Mesodermal cell (in vitro differentiated cells): ENCODE results near the gene GIT1.

ENCODE experiments used
- H3K27ac ChIP-seq: 2 replicates; pipeline ENCODE4 v1.7.0; 2013; ENCODE audit warnings: mild to moderate bottlenecking, low read depth, low read length, moderate library complexity; ENCODE audit not compliant: severe bottlenecking
- H3K36me3 ChIP-seq: 2 replicates; pipeline ENCODE4 v1.7.1; 2013; ENCODE audit warnings: mild to moderate bottlenecking, low read length, moderate library complexity; ENCODE audit not compliant: control insufficient read depth, insufficient read depth
- H3K4me1 ChIP-seq: one replicate; pipeline ENCODE4 v1.7.1; 2013; ENCODE audit warnings: mild to moderate bottlenecking, low read length; ENCODE audit not compliant: insufficient read depth, control insufficient read depth, poor library complexity, severe bottlenecking
- H3K4me3 ChIP-seq: 2 replicates; pipeline ENCODE4 v1.7.0; 2013; ENCODE audit warnings: low read length, control low read depth, mild to moderate bottlenecking; ENCODE audit not compliant: insufficient read depth, poor library complexity, severe bottlenecking; ENCODE audit errors: extremely low read depth
- H3K9me3 ChIP-seq: 2 replicates; pipeline ENCODE4 v1.7.1; 2013; ENCODE audit warnings: mild to moderate bottlenecking, low read length, moderate library complexity; ENCODE audit not compliant: control insufficient read depth
- WGBS, 2 experiments: methylation state at CpG; one replicate each; pipeline ENCODE4 v1.1.5; 2013; ENCODE audit warnings: missing lambda C conversion rate in 2 of 2; ENCODE audit not compliant: insufficient coverage in 2 of 2; 5-methylcytosine and 5-hydroxymethylcytosine counted together

Gene GIT1

GRCh38 chr17:29526322-29526721 is 63.1 kb downstream of the GIT1 start:
- Histone ChIP-seq H3K36me3 (peaks cover 82% of the 10 kb centered on the region), H3K4me3 (no peak overlapping the region), H3K9me3 (no peaks in the 10 kb centered on the region), H3K4me1 (no peaks in the 10 kb centered on the region), H3K27ac (no peak overlapping the region)
- WGBS, 2 experiments: no CpG with 5 or more reads among the region's 3 CpGs

GRCh38 chr17:29524692-29525091 is 64.8 kb downstream of the GIT1 start:
- Histone ChIP-seq H3K4me3 (no peak overlapping the region), H3K4me1 (no peaks in the 10 kb centered on the region), H3K36me3 (peaks cover 81% of the 10 kb centered on the region), H3K27ac (no peak overlapping the region), H3K9me3 (no peaks in the 10 kb centered on the region)
- WGBS, 2 experiments: no CpG with 5 or more reads among the region's 3 CpGs
